Epithelial cell of esophagus (primary cell): ENCODE results near the gene CREM.

Experiments
- DNase-seq: peaks from one replicate; pipeline ENCODE4 v3.0.0; 2010; ENCODE audit warnings: low read depth
- H3K4me3 ChIP-seq: 2 replicates; pipeline ENCODE4 v1.5.1; 2011; ENCODE audit warnings: mild to moderate bottlenecking, low read length, control low read depth
- TF ChIP-seq, protein P1 (sequence below): IDR thresholded peaks from 2 replicates; pipeline ENCODE4 v1.5.1; 2011; ENCODE audit warnings: low read depth, mild to moderate bottlenecking, low read length, control low read depth, inconsistent platforms; ENCODE audit not compliant: insufficient read depth; ENCODE audit errors: missing control alignments

Gene CREM

DNA sequence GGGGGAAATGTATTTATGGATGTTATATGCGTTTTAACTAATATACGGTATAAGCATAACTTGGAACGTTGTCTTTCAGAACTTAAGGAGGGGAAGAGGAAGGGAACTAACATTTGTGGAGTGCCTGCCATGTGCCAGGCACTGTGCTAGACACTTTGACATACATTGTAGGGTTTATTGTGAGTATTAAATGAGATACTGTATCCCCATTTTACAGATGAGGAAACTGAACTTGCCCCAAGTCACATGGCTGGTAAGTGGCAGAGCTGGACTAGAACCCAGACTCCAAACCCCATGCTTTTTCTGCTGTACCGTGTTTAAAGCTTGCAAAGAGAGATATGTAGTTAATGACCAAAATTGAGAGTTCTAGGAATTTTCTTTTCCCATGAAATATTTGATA lies 74.6 kb downstream of the CREM start:
- TF ChIP-seq, protein P1, sequence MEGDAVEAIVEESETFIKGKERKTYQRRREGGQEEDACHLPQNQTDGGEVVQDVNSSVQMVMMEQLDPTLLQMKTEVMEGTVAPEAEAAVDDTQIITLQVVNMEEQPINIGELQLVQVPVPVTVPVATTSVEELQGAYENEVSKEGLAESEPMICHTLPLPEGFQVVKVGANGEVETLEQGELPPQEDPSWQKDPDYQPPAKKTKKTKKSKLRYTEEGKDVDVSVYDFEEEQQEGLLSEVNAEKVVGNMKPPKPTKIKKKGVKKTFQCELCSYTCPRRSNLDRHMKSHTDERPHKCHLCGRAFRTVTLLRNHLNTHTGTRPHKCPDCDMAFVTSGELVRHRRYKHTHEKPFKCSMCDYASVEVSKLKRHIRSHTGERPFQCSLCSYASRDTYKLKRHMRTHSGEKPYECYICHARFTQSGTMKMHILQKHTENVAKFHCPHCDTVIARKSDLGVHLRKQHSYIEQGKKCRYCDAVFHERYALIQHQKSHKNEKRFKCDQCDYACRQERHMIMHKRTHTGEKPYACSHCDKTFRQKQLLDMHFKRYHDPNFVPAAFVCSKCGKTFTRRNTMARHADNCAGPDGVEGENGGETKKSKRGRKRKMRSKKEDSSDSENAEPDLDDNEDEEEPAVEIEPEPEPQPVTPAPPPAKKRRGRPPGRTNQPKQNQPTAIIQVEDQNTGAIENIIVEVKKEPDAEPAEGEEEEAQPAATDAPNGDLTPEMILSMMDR: no peak
- no peak overlapping the region for H3K4me3 ChIP-seq
- DNase-seq: no peak

GRCh38 chr10:35202050-35202449 lies 75.4 kb downstream of the CREM start:
- TF ChIP-seq, protein P1: no peak

DNA sequence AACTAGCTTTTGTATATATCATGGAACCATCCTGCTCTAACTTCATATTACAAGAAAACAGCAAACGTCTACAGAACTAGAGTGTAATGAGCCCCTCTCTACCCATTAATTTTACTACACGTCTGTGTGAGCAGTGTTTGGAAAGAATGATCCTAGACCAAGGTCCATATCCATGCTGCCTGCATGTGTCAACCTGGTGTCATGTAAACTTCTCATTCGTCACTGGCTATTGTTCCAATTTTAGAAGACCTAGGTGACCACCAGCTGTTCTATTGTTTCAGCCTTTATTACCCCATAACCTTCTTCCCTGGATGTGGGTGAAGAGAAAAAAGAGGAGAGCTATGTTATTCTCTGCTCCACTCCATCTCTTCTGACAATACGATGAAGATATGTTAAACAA lies 77.1 kb downstream of the CREM start:
- TF ChIP-seq, protein P1: no peak
- no peak for DNase-seq
- no peak overlapping the region for H3K4me3 ChIP-seq

More at GRCh38 chr10:35202050-35202449, 75.4 kb downstream of the CREM start:
- DNase-seq: no peak
- no peak overlapping the region for H3K4me3 ChIP-seq

DNA sequence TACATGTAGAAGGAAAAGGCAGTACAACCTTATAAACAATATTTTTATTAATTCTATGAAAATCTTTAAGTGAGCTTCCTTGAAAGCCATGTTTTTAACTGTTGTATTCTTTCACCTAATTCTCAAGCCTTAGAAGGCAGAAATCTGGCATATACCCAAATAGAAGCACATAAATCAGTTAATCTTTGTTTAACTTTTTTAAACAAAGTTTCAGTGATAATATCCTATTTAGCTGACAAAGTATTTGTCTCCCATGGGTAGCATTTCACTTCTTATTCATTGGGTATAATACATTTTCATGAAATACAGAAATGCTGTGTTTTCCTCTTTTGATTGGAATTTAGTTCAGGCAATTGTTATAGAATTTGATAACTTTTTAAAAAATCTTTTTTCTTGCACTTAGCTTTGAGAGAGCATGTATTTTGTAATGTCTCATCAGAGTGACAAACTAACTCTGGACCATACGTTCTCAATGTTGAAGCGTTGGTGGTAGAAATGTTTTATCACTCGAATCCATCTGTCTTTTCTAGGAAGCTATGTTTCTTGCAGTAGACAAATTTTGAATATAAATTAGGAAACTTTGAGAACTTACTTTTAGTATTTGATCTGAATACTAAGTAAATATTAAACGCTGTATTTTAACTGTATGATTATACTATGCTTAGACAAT lies 78.1 kb downstream of the CREM start:
- TF ChIP-seq, protein P1: no peak
- H3K4me3 ChIP-seq: no peak overlapping the region

DNA sequence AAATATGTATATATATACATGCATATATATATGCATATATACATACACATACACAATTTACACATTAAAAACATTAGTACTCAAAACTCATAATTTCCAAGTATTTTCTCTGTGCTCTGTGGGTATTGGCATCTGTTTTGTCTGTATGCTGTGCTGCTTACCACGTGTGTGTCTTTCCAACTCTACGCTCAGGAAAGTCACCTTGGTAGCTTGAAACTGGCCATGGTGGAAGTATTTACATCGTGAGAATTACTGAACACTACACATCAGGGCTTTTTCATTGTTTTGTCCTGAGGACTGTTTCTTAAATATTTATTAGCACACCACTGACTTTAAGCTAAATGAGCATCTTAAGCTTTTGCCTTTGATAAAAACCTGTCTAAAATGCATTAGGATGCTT lies 79.6 kb downstream of the CREM start:
- H3K4me3 ChIP-seq: no peak overlapping the region
- no peak for DNase-seq
- TF ChIP-seq, protein P1: no peak

More for the DNA sequence above, 78.1 kb downstream of the CREM start:
- DNase-seq: no peak

- TF ChIP-seq, protein P1: no peak
- no peak overlapping the region for H3K4me3 ChIP-seq
- no peak for DNase-seq
These were observed 81.9 kb downstream of the CREM start for GRCh38 chr10:35208536-35208935.
